Measurements from ENCODE around the gene STMN3.

GRCh38 chr20:63688228-63689045 is 35.2 kb upstream of the STMN3 start:
- TF ChIP-seq YY1 (IDR thresholded peaks at IDR 0.05; ENCODE audit: insufficient read depth, insufficient read length) (no peak), ZNF274 (IDR thresholded peaks at IDR 0.05; ENCODE audit: low read depth, low read length) (no peak), SUZ12 (IDR thresholded peaks at IDR 0.05; ENCODE audit: extremely low read depth, insufficient read depth, insufficient read length) (no peak)

All from NT2/D1 (cell line).